ENCODE data around the gene SLC35G3. TPM values are rescaled to one million over a fixed set of nuclear protein-coding genes. Genes with fewer than 3 reads are reported as not detected.

The SLC35G3 gene
- total RNA-seq, 1 experiment from 2014 or later: not detected

DNA sequence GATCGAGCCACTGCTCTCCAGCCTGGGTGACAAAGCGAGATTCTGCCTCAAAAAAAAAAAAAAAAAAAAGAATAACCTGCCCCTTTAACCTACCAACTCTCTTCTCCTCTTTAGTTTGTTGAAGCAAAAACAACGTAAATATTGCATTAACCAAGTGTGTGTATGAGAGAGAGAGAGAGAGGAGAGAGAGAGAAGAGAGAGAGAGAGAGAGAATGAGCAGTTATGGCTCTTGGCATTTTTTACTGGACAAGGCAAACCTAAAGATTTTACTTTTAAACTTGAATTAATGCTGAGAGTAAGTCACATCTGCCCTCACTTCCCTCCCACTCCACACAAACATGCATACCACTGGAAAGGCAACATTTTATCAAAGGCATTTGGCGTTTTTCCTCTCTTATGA is 45.6 kb upstream of the SLC35G3 start:
- ChIA-PET POLR2A (ENCODE audit: low non-redundant PET) (no interaction called here), CTCF (no interaction called here)
- intact Hi-C loops (cut with micrococcal nuclease; ENCODE audit: unreplicated experiment): no loop called here
- Histone ChIP-seq H3K27ac (ENCODE audit: low read depth, low read length, poor library complexity, severe bottlenecking) (no peak overlapping the region), H3K4me3 (ENCODE audit: low read depth, low read length, poor library complexity, severe bottlenecking) (no peak overlapping the region), H3K9me3 (ENCODE audit: low read depth, low read length, poor library complexity, severe bottlenecking) (no peaks in the 10 kb centered on the region), H3K36me3 (ENCODE audit: insufficient read depth, low read length, poor library complexity, severe bottlenecking) (no peaks in the 10 kb centered on the region), H3K27me3 (replicated peaks; ENCODE audit: insufficient read depth, low read depth, low read length, poor library complexity) (no peaks in the 10 kb centered on the region), H3K4me1 (ENCODE audit: insufficient read depth, low read length, poor library complexity, severe bottlenecking) (peaks cover 9% of the 10 kb centered on the region)
- TF ChIP-seq, protein P1, sequence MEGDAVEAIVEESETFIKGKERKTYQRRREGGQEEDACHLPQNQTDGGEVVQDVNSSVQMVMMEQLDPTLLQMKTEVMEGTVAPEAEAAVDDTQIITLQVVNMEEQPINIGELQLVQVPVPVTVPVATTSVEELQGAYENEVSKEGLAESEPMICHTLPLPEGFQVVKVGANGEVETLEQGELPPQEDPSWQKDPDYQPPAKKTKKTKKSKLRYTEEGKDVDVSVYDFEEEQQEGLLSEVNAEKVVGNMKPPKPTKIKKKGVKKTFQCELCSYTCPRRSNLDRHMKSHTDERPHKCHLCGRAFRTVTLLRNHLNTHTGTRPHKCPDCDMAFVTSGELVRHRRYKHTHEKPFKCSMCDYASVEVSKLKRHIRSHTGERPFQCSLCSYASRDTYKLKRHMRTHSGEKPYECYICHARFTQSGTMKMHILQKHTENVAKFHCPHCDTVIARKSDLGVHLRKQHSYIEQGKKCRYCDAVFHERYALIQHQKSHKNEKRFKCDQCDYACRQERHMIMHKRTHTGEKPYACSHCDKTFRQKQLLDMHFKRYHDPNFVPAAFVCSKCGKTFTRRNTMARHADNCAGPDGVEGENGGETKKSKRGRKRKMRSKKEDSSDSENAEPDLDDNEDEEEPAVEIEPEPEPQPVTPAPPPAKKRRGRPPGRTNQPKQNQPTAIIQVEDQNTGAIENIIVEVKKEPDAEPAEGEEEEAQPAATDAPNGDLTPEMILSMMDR (conservative IDR thresholded peaks at IDR 0.05; ENCODE audit: low read depth, low read length): no peak
- no peak for TF ChIP-seq EZH2 (IDR thresholded peaks at IDR 0.05; ENCODE audit: borderline replicate concordance, low read depth, low read length, poor library complexity, severe bottlenecking)
- no TSS peak for BruUV-seq (replicated peaks)
- no peak for DNase-seq (ENCODE audit: low spot score)

DNA sequence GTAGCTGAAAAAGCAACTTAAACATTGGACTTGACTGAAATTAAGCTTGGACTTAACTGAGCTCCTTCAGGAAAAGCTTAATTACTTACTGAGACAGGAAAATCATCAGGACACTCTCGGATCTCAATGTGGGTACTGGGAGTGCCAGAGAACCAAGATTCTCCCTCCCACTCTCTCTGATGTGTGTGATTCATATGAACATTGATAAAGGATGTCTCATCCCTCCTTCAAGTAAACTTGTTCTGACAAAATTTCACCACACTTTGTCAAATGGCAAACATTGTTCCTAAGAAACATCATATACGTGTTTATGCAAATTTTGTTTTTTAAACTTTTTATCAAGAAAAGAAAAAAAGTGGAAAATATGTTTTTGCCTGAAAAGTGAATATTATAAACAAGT is 44.6 kb upstream of the SLC35G3 start:
- no peaks in the 10 kb centered on the region for H3K9me3 ChIP-seq (ENCODE audit: low read depth, low read length, poor library complexity, severe bottlenecking)
- no peak overlapping the region for H3K27ac ChIP-seq (ENCODE audit: low read depth, low read length, poor library complexity, severe bottlenecking)
- CTCF ChIA-PET: no interaction called here
- no peaks in the 10 kb centered on the region for H3K36me3 ChIP-seq (ENCODE audit: insufficient read depth, low read length, poor library complexity, severe bottlenecking)
- no peaks in the 10 kb centered on the region for H3K27me3 ChIP-seq (replicated peaks; ENCODE audit: insufficient read depth, low read depth, low read length, poor library complexity)
- H3K4me3 ChIP-seq (ENCODE audit: low read depth, low read length, poor library complexity, severe bottlenecking): no peak overlapping the region
- no peak for TF ChIP-seq EZH2 (IDR thresholded peaks at IDR 0.05; ENCODE audit: borderline replicate concordance, low read depth, low read length, poor library complexity, severe bottlenecking)
- TF ChIP-seq, protein P1 (conservative IDR thresholded peaks at IDR 0.05; ENCODE audit: low read depth, low read length): no peak
- POLR2A ChIA-PET (ENCODE audit: low non-redundant PET): no interaction called here
- no peak for DNase-seq (ENCODE audit: low spot score)
- BruUV-seq (replicated peaks): no TSS peak
- peaks cover 1% of the 10 kb centered on the region for H3K4me1 ChIP-seq (ENCODE audit: insufficient read depth, low read length, poor library complexity, severe bottlenecking)
- intact Hi-C loops (cut with micrococcal nuclease; ENCODE audit: unreplicated experiment): no loop called here

DNA sequence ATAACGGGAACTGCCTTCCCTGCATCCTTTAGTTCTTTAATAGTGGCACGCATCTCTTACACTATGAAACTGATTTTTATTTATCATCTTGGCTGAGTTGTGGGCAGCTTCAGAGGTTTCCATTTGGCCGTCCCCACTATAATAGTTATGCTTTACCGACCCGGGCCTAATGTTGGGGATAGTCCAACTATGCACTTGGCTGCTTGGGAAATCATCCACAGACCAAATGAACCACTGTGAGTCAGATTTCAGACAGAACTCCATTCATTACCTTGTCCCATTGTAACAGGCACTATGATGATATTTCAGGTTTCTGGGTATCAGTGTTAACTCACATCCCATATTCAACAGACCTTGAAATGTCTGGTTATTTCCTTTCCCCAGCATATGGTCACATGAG is 42.6 kb upstream of the SLC35G3 start:
- H3K4me1 ChIP-seq (ENCODE audit: insufficient read depth, low read length, poor library complexity, severe bottlenecking): no peaks in the 10 kb centered on the region
- no peaks in the 10 kb centered on the region for H3K9me3 ChIP-seq (ENCODE audit: low read depth, low read length, poor library complexity, severe bottlenecking)
- H3K27ac ChIP-seq (ENCODE audit: low read depth, low read length, poor library complexity, severe bottlenecking): no peak overlapping the region
- ChIA-PET CTCF (no interaction called here), POLR2A (ENCODE audit: low non-redundant PET) (no interaction called here)
- intact Hi-C loops (cut with micrococcal nuclease; ENCODE audit: unreplicated experiment): no loop called here
- no peak for DNase-seq (ENCODE audit: low spot score)
- H3K36me3 ChIP-seq (ENCODE audit: insufficient read depth, low read length, poor library complexity, severe bottlenecking): no peaks in the 10 kb centered on the region
- H3K4me3 ChIP-seq (ENCODE audit: low read depth, low read length, poor library complexity, severe bottlenecking): no peak overlapping the region
- TF ChIP-seq, protein P1 (conservative IDR thresholded peaks at IDR 0.05; ENCODE audit: low read depth, low read length): no peak
- no peak for TF ChIP-seq EZH2 (IDR thresholded peaks at IDR 0.05; ENCODE audit: borderline replicate concordance, low read depth, low read length, poor library complexity, severe bottlenecking)
- no peaks in the 10 kb centered on the region for H3K27me3 ChIP-seq (replicated peaks; ENCODE audit: insufficient read depth, low read depth, low read length, poor library complexity)
- BruUV-seq (replicated peaks): no TSS peak
